PC-3 (cell line): ENCODE data around the gene TSPEAR. TPM values are rescaled to one million over a fixed set of nuclear protein-coding genes. Genes with fewer than 3 reads are reported as not detected.

Source experiments
- ATAC-seq: fragments of 200-7000 bp; cut with Tn5 transposase; 2 replicates; pipeline ENCODE4 v1.9.1; 2020; ENCODE audit warnings: mild to moderate bottlenecking, moderate library complexity
- BruUV-seq: library from RNA; stranded (reverse); fragments of 400-500 nt; replicated peaks from 2 replicates; lab custom pipeline; 2021; lab: Mats Ljungman, UMichigan
- CTCF ChIA-PET: fragments of 300-600 bp; sonication (Branson Sonifier 250); formaldehyde crosslinking; loops from one replicate; lab custom pipeline; 2022; ENCODE audit warnings: antibody characterized with exemption; lab: Charles Lee
- POLR2A ChIA-PET: fragments of 300-600 bp; sonication (Branson Sonifier 250); formaldehyde crosslinking; loops from one replicate; lab custom pipeline; 2022; ENCODE audit warnings: antibody characterized with exemption; ENCODE audit not compliant: unreplicated experiment; lab: Charles Lee
- DNase-seq: peaks from one replicate; pipeline ENCODE4 v3.0.0-alpha.2; 2015
- H2AFZ ChIP-seq: fragments of 300-600 bp; sonication (generic); 2 replicates; pipeline ENCODE4 v1.6.0; 2016; ENCODE audit warnings: antibody characterized with exemption, low read length
- H3F3A ChIP-seq: fragments of 300-600 bp; sonication (generic); one replicate; pipeline ENCODE4 v1.6.0; 2017; ENCODE audit warnings: antibody characterized with exemption, low read length, control low read depth, mild to moderate bottlenecking; ENCODE audit not compliant: unreplicated experiment
- H3K27ac ChIP-seq: fragments of 300-600 bp; sonication (generic); 2 replicates; pipeline ENCODE4 v1.5.1; 2016; ENCODE audit warnings: mild to moderate bottlenecking, low read length
- H3K27me3 ChIP-seq: fragments of 300-600 bp; sonication (generic); 2 replicates; pipeline ENCODE4 v1.6.1; 2016; ENCODE audit warnings: low read length, mixed read lengths
- H3K36me3 ChIP-seq: fragments of 300-600 bp; sonication (generic); 2 replicates; pipeline ENCODE4 v1.6.1; 2016; ENCODE audit warnings: low read depth, mixed run types, low read length, mixed read lengths
- H3K4me1 ChIP-seq: fragments of 300-600 bp; sonication (generic); 2 replicates; pipeline ENCODE4 v1.5.1; 2016; ENCODE audit warnings: low read length; ENCODE audit not compliant: insufficient read depth
- H3K4me2 ChIP-seq: fragments of 300-600 bp; sonication (generic); 2 replicates; pipeline ENCODE4 v1.6.0; 2016; ENCODE audit warnings: low read length
- H3K4me3 ChIP-seq: fragments of 300-600 bp; sonication (generic); 2 replicates; pipeline ENCODE4 v1.5.1; 2016; ENCODE audit warnings: mild to moderate bottlenecking, low read length, mixed read lengths
- H3K79me2 ChIP-seq: fragments of 300-600 bp; sonication (generic); 2 replicates; pipeline ENCODE4 v1.6.1; 2017; ENCODE audit warnings: low read length, mixed read lengths
- H3K9ac ChIP-seq: fragments of 300-600 bp; sonication (generic); 2 replicates; pipeline ENCODE4 v1.6.0; 2016; ENCODE audit warnings: mild to moderate bottlenecking, low read length
- H3K9me2 ChIP-seq: fragments of 300-600 bp; sonication (generic); replicated peaks from 2 replicates; pipeline ENCODE4 v1.6.1; 2016; ENCODE audit warnings: mixed run types, low read length, mixed read lengths
- H3K9me3 ChIP-seq: fragments of 300-600 bp; sonication (generic); 2 replicates; pipeline ENCODE4 v1.6.1; 2016; ENCODE audit warnings: low read length, mixed read lengths
- H4K20me1 ChIP-seq: fragments of 300-600 bp; sonication (generic); 2 replicates; pipeline ENCODE4 v1.6.1; 2016; ENCODE audit warnings: low read length, mixed read lengths
- EZH2 ChIP-seq: fragments of 300-600 bp; sonication (generic); IDR thresholded peaks from one replicate; pipeline ENCODE4 v1.6.1; 2017; ENCODE audit warnings: antibody characterized with exemption, mild to moderate bottlenecking, low read length; ENCODE audit not compliant: unreplicated experiment
- EZH2phosphoT487 ChIP-seq: fragments of 300-600 bp; sonication (generic); IDR thresholded peaks from 2 replicates; pipeline ENCODE4 v1.6.1; 2018; ENCODE audit warnings: mild to moderate bottlenecking, antibody characterized with exemption, low read length, borderline replicate concordance
- intact Hi-C: fragments of 100-400 bp; cut with micrococcal nuclease; formaldehyde crosslinking; loops from 2 replicates; pipeline ENCODE4 v1.9.0; 2023
- total RNA-seq: library from RNA; depleted of rRNA; stranded (reverse); fragments of >200 nt; gene quantifications from 2 replicates; pipeline ENCODE4 v1.2.3, GENCODE V29; 2014
- TF ChIP-seq, protein P1 (sequence below): fragments of 300-600 bp; sonication (generic); conservative IDR thresholded peaks from 2 replicates; pipeline ENCODE4 v1.5.1; 2017; ENCODE audit warnings: antibody characterized with exemption, low read depth, mild to moderate bottlenecking, low read length

Gene TSPEAR
- total RNA-seq, 1 experiment from 2014 or later, result 2.1 TPM

DNA sequence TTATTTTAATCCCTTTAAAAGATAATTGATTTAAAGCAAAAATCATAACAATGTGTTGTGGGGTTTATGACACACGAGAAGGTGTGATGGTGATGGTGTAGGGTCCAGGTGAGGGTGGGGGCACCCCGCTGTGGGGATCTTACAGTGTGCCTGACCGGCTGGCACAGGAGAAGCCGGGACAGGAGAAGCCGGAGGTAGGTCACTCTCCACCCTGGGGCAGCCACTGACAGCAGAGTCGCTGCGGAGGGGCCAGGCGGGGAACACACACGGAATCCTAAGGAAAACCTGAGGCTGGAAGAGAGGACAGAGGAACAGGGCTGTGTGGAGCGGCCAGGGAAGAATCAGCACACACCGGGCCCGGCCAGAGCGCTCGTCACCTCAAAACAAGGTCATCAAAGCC is 260.4 kb downstream of the TSPEAR start:
- no peak for ATAC-seq
- Histone ChIP-seq H3K36me3 (no peaks in the 10 kb centered on the region), H2AFZ (no peak overlapping the region), H3K79me2 (no peaks in the 10 kb centered on the region), H3F3A (no peaks in the 10 kb centered on the region), H3K4me1 (no peaks in the 10 kb centered on the region), H3K4me2 (no peak overlapping the region), H3K27me3 (peaks cover 27% of the 10 kb centered on the region; the same call in 1 of the 2 replicates), H3K9me2 (no peaks in the 10 kb centered on the region), H4K20me1 (no peaks in the 10 kb centered on the region), H3K27ac (no peak overlapping the region), H3K9me3 (no peaks in the 10 kb centered on the region), H3K9ac (no peak overlapping the region), H3K4me3 (no peak overlapping the region)
- TSS peak; percentile 99 for BruUV-seq
- DNase-seq, result no peak
- TF ChIP-seq EZH2phosphoT487 (no peak), EZH2 (no peak)
- TF ChIP-seq, protein P1, sequence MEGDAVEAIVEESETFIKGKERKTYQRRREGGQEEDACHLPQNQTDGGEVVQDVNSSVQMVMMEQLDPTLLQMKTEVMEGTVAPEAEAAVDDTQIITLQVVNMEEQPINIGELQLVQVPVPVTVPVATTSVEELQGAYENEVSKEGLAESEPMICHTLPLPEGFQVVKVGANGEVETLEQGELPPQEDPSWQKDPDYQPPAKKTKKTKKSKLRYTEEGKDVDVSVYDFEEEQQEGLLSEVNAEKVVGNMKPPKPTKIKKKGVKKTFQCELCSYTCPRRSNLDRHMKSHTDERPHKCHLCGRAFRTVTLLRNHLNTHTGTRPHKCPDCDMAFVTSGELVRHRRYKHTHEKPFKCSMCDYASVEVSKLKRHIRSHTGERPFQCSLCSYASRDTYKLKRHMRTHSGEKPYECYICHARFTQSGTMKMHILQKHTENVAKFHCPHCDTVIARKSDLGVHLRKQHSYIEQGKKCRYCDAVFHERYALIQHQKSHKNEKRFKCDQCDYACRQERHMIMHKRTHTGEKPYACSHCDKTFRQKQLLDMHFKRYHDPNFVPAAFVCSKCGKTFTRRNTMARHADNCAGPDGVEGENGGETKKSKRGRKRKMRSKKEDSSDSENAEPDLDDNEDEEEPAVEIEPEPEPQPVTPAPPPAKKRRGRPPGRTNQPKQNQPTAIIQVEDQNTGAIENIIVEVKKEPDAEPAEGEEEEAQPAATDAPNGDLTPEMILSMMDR, result no peak
- intact Hi-C loops, result loop anchor here (10.0 kb wide), 1 partner anchor 116 kb away; the partner anchor contains the start of gene CFAP410
- ChIA-PET CTCF (no interaction called here), POLR2A (no interaction called here)

DNA sequence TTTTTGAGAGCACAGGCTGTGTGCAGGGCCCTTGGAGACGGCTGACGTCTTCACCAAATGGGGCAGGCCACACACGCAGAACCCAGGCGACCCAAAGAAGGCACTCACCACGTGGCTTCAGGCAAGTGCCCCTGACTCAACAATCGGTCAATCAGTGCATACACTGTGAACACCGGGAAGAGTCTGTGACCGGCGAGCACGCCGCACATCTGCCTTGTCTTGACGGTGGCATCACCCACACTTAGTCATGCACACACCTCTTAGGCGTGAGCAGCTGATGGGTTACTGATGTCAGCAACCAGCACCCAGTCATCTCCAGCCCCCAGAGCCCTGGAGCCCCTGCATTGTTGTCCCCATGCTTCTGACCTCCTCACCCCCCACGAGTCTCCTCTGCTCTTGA is 261.0 kb downstream of the TSPEAR start:
- H3K9ac ChIP-seq, result no peak overlapping the region
- no TSS peak for BruUV-seq
- ChIA-PET POLR2A (no interaction called here), CTCF (no interaction called here)
- DNase-seq (no peak), ATAC-seq (no peak)
- intact Hi-C loops, result loop anchor here (10.0 kb wide), 1 partner anchor 116 kb away; the partner anchor contains the start of gene CFAP410
- no peaks in the 10 kb centered on the region for H3K4me1 ChIP-seq
- no peaks in the 10 kb centered on the region for H3K79me2 ChIP-seq
- TF ChIP-seq, protein P1, result no peak
- TF ChIP-seq EZH2 (no peak), EZH2phosphoT487 (no peak)
- no peaks in the 10 kb centered on the region for H3K9me2 ChIP-seq
- H3K36me3 ChIP-seq, result no peaks in the 10 kb centered on the region
- H3K27me3 ChIP-seq, result peaks cover 27% of the 10 kb centered on the region; the same call in 1 of the 2 replicates
- no peak overlapping the region for H2AFZ ChIP-seq
- no peaks in the 10 kb centered on the region for H4K20me1 ChIP-seq
- no peak overlapping the region for H3K4me2 ChIP-seq
- no peak overlapping the region for H3K4me3 ChIP-seq
- no peaks in the 10 kb centered on the region for H3K9me3 ChIP-seq
- H3K27ac ChIP-seq, result no peak overlapping the region
- H3F3A ChIP-seq, result no peaks in the 10 kb centered on the region

DNA sequence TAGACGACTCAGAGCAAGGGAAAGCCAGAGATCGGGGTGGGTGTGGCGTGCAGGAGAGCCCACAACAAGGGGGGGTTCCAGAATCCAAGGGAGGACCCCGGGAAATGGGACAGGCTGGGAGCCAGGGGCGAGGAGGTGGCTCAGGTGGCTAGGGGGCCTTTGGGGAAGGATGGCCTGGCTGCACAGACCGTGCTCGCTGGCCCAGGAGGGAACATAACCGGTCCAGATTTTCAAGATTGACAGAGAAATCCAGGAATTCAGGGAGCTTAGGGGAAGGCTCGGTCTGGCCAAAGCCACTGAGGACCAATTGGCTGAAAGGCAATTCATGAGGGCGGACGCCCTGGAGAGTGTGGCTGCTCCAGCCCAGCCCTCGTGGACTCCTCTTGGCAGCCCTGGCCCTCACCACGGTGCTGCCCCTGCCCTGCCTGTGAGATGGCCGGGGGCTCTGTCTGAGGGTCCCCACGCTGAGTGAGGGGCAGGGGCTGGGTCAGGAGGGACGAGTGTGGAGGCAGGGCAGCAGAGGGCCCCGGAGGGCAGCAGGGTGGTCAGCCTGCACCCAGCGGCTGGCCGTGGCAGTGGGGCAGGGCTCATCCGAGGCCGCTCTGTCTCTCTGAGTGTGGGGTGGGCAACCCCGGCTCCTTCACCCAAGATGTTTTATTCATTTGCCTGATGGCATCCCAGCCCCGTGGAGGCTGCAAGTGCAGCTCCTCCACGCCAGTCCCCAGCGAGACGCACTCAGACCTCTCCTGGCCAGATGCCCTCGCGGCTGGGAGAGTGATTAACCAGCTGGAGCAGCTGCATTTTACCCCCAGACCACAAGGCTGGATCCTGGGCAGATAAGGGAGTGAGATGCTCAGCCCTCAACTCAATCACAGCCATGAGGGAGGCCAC is 261.7 kb downstream of the TSPEAR start:
- peaks cover 27% of the 10 kb centered on the region; the same call in 1 of the 2 replicates for H3K27me3 ChIP-seq
- CTCF ChIA-PET, result no interaction called here
- no peaks in the 10 kb centered on the region for H3K9me2 ChIP-seq
- H3K36me3 ChIP-seq, result no peaks in the 10 kb centered on the region
- no peak for TF ChIP-seq EZH2
- no peak for TF ChIP-seq EZH2phosphoT487
- TF ChIP-seq, protein P1, result no peak
- intact Hi-C loops, result loop anchor here (10.0 kb wide), 1 partner anchor 115 kb away; the partner anchor contains the start of gene CFAP410
- H3F3A ChIP-seq, result no peaks in the 10 kb centered on the region
- POLR2A ChIA-PET, result no interaction called here
- ATAC-seq, result no peak
- no peak overlapping the region for H3K4me3 ChIP-seq
- no peak for DNase-seq
- no peaks in the 10 kb centered on the region for H3K9me3 ChIP-seq
- BruUV-seq, result no TSS peak
- H4K20me1 ChIP-seq, result no peaks in the 10 kb centered on the region
- no peak overlapping the region for H3K27ac ChIP-seq
- H3K4me2 ChIP-seq, result no peak overlapping the region
- no peak overlapping the region for H3K9ac ChIP-seq
- H3K4me1 ChIP-seq, result no peaks in the 10 kb centered on the region
- H3K79me2 ChIP-seq, result no peaks in the 10 kb centered on the region
- H2AFZ ChIP-seq, result no peak overlapping the region
